GM21447 (cell line): ENCODE results near the gene PEX26.
"Not testable (repeated sequence)": the region's sequence is repeated elsewhere in the genome, so short reads cannot be mapped to it uniquely, and the experiment has no call there.

Experiments
- ATAC-seq: cut with Tn5 transposase; IDR thresholded peaks from one replicate; pipeline ENCODE4 v1.9.1; 2021; ENCODE audit not compliant: unreplicated experiment

Gene PEX26

DNA sequence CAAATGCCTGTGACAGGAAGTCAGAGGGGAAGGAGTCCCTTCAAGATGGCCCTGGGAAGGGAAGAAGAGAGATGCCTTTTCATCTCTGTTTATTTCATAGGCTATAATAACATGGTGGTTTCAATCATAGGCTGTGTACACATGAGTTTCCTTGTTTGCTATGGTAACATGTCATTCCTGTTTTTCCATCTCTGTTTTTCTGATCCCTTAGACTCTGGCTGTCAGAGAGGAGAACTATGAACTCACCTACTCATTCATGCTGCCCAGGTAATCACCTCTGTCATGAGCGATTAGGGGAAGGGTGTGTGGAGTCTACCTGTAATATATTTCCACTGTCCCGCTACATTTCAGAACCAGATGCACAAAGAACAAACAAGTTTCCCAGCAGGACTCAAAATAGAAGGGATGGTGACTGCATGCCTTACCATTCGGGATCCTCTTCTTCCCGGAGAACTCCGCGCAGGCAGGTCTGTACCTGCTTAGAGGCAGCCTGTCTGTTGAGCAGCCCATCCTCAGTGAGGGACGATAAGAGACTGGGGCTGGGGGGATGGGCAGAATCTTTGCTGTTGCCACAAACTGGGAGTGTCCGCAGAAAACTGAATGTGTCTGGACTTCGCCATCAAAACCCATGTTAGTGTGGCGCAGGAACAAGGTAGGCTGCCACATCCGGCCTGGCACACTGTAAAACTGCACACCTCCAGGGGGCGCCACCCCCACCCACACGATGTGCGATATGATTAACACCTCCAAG is 7.1 kb upstream of the PEX26 start:
- no peak for ATAC-seq

DNA sequence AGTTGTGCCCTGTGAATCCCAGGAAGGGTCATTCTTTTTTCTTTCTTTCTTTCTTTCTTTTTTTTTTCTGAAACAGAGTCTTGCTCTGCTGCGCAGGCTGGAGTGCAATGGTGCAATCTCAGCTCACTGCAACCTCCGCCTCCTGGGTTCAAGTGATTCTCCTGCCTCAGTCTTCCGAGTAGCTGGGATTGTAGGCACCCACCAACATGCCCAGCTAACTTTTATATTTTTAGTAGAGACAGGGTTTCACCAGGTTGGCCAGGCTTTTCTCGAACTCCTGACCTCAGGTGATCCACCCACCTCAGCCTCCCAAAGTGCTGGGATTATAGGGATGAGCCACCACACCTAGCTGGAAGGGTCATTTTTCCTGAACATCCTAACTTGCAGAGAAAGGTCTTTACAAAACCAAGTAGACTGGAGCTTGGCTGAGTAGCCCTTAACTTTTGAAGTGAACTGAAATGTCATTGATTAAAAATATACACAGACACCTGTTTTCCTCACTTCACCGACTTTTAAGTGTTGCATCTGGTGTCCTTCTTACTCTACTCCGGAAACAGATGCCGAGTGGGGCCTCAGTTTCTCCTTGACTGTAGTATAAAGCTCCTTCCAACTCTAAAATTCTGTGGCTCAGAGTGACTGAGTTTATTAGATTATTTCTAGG is 6.4 kb upstream of the PEX26 start:
- not testable (repeated sequence) for ATAC-seq

- no peak for ATAC-seq
Observed at GRCh38 chr22:18071968-18072310, 5.9 kb upstream of the PEX26 start.

DNA sequence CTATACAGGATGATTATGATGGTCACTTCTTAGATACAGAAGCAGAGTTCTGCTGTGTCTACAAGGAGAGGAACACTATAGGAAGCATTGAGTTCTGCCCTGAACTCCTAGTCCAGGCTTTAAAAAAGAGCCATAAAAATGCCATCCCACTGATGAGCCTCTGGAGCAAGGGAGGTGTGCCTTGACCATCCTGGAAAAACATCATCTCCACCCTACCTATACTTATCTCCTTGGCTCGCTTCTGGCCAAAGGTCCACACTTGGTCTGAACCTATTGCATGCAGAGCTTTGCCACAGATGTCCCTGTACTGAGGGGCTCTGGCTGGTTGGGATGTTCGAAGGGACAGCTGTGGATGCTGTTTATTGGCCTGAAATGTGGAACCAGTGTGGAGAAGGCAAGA is 4.3 kb upstream of the PEX26 start:
- ATAC-seq: no peak

GRCh38 chr22:18073927-18074326 is 3.9 kb upstream of the PEX26 start:
- ATAC-seq: not testable (repeated sequence)

DNA sequence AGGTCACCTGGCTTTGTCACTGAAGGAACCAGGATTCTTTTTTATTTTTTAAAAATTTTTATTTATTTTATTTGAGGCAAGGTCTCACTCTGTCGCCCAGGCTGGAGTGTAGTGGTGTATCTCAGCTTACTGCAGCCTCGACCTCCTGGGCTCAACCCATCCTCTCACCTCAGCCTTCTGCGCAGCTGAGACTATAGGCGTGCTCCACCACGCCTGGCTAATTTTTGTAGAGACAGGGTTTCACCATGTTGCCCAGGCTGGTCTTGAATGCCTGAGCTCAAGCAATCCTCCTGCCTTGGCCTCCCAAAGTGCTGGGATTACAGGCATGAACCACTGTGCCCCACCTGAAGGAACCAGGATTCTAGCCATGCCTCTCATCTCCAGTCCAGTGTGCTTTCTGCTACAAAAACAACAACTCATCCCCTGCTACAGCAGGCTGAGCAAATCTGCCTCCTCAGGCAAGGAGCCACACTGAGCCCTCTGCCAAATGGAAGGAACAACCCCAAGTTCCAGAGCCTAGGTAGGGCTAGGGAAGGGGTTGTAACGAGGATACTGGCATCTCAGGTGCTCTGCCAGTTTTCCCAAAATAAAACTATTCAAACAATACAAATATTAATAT is 2.6 kb upstream of the PEX26 start:
- ATAC-seq: no peak

DNA sequence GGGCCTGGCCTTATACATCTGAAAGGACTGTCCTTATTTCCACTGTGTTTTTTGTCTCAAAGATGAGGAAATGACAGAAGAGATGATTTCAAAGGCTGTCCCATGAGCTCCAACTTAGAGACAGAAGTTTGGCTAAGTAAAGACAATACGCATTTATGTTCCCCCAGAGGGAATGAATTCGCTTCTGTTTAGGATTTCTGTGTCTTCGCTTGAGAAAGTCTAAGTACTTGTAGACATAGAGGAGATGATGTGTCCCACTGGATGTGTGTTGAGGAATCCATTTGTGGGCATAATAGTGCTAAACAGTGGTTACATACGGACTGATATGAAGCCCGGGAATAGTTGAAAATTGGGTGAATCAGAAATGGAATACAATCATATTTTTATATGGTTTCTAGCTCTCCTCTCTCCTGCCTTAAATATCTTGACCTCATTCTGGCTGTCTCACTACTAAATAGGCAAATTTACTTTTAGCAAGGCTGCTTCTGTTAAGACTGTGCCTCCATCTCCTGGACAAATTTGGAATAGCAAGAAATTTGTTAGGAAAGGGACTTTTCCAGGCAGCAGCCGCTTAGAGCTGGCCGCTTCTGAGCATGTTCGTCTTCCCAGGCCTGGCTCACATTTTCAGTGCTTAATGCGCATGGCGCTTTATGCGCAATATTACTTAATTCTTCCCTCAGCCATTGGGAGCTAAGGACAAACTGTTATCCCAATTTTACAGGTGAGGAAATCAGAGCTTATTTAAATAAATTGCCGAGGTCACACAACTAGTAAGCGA is 1.9 kb upstream of the PEX26 start:
- ATAC-seq: no peak

- ATAC-seq: no peak
Observed at GRCh38 chr22:18077087-18077638, 627 bp upstream of the PEX26 start.

DNA sequence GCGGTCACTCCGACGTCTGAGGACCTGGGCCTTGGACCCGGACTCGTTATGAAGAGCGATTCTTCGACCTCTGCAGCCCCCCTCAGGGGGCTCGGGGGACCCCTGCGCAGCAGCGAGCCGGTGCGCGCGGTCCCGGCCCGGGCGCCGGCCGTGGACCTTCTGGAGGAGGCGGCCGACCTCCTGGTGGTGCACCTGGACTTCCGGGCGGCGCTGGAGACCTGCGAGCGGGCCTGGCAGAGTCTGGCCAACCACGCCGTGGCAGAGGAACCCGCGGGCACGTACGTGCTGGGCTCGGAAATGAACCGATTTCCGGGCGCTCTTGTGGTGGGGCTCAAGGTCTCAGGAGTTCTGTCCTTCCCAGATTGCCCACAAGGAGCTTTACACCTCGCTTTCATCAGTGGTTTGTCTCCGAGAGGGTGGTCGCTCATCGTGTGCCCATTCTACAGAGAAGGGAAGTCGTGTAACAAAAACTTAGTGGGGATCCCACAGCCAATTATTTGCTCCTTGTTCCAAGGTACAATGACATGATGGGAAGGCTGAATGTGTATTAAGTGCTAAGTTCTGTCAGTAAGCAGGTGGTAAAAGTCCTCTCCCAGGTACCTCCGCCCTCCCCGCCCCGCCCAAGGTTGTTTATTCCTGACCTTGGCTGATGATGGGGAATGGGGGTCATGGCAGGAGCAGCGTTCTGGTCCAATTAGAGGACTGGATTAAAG is 695 bp downstream of the PEX26 start:
- ATAC-seq: no peak

DNA sequence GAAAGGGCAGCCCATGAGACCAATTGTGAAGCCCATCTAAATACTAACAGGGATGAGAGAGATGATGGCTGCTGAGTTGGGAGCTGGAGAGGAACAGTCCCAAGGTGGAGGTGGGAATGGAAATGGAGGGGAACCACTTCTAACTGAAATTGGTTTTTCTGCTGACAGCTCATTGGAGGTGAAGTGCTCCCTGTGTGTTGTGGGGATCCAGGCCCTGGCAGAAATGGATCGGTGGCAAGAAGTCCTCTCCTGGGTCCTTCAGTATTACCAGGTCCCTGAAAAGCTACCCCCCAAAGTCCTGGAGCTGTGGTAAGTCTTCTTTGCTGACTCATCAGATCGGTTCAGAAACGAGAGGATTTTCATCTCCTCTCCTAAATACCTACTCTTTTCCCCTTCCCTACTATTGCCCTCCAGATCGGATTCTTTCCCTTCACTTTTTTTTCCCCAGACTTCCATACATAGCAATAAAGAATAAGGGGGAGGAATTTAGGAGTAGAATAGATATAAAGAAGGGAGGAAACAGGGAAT is 2.0 kb downstream of the PEX26 start:
- ATAC-seq: no peak

GRCh38 chr22:18081416-18081815 is 3.6 kb downstream of the PEX26 start:
- ATAC-seq: no peak

- no peak for ATAC-seq
Observed at GRCh38 chr22:18082467-18082866, 4.7 kb downstream of the PEX26 start.

GRCh38 chr22:18083406-18083805 is 5.6 kb downstream of the PEX26 start:
- no peak for ATAC-seq

DNA sequence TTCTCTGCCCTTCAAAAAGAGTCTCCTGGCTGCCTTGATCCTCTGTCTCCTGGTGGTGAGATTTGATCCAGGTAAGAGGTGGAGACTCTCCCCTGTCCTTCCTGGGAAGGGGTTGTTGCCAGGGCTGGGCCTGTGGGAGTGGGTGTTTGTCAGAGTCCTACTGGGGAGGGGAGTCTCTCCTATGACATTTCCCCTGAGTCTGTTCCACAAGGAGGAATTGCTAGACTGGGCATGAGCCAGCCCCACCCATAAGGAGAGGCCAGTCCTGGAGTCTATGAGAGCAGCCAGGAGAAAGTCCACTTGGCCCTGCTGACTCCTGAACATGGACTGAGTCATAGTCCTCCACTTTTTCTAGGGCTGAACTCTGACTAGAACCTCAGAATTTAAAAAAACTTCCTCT is 7.4 kb downstream of the PEX26 start:
- no peak for ATAC-seq

DNA sequence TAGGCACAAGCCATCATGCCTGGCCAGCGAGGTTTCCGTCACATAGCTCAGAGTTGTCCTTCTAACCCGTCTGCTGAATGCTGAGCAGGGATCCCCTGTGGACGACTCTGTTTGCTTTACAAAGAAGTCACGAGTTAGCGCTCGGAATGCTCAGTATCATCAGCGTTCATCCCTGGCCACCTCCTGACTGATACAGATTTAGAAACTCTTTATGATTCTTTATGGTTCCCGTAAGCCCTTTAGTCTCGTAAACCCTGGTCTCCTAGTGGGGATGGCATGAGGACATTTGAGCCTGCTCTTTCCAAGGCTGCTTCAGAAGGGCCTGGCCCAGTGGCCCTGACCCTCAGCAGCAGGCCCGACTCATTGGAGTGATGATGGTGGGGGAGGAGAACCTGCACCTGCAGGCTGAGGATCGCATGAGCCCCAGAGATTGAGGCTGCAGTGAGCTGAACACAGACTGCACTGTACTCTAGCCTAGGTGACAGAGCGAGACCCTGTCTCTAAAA is 9.6 kb downstream of the PEX26 start:
- ATAC-seq: no peak

DNA sequence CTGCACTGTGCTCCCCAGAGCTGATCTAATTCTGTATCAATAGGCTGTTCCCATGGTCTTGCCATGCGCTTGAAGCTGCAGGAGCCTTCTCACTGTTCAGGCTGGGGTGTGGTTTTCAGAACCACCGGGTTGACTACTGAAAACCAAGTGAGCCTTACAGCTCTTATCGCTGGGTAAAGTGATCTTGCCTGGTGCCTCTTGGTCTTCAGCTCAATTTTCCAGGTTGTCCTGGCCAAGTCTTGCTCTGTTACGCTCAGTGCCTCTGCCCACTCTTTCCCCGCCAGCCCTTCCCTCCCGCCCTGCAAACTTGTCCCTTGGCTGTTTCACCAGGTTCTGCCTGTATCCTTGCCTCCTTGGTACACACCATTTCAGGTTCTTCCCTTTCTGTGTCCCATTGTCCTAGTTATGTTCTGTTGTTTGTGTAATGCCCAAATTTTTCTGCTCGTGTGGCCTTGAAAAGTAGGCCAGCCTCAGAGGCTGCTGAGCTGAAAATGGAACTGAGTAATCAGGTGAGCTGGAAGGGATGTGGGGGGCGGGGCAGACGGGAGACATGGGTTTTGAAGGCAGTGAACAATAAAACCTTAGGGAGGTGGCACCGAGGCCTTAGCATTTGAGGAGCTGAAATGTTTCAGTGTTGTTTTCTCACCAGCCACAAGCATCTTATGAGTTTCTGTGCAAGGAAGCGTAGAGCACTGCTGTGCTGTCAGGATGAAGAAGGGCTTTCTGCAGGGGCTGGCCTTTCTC is 11.2 kb downstream of the PEX26 start:
- no peak for ATAC-seq

- no peak for ATAC-seq
Observed at GRCh38 chr22:18090286-18090685, 12.5 kb downstream of the PEX26 start.

DNA sequence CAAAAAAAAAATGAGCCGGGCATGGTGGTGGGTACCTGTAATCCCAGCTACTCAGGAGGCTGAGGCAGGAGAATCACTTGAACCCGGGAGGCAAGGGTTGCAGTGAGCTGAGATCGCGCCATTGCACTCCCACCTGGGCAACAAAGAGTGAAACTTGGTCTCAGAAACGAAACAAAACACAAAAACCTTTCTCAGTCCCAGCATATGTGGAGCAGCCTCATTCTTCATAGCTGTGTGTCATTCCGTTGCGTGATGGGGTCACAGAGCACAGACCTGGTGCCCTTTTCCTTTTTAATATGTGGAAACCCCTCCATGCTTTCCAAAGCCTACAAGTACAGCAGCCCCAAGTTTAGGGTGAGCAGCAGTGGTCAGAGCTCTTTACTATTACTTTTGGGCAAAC is 13.7 kb downstream of the PEX26 start:
- ATAC-seq: no peak

DNA sequence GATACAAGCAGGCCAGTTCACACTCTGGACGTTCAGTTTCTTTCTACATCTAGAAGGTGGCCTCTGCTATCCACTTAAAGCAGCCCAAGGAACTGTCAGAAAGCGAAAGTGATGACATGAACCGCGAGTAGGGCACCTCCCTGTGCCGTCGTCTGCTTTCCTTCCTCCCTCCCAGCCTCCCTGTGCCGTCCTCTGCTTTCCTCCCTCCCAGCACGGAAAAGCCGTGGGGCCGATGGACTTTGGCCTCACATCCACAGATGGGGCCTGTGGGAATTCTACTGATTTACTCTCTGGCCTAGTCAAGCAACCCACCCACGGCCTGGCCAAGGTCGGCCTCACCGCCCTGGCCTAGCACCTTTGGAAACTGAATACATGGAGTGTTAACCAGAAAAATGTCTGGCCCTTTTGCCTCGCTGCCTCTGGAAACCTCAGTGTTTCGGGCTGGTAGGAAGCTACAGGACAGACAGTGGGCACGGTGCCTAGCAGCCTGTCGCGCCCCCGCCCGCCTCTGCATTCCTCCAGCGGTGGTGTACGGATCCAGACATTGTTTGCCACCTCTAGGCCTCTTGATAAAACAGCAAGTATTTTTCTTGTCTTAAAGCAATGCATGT is 14.2 kb downstream of the PEX26 start:
- no peak for ATAC-seq
